NCI-H1417 (cell line): ENCODE data around the gene SHBG.
"Not testable (repeated sequence)": the region's sequence is repeated elsewhere in the genome, so short reads cannot be mapped to it uniquely, and the experiment has no call there.

Source experiments
- DNase-seq, 3 experiments: peaks; one replicate each; lab custom pipeline; 2025; lab: John Stamatoyannopoulos, UW

The SHBG gene

DNA sequence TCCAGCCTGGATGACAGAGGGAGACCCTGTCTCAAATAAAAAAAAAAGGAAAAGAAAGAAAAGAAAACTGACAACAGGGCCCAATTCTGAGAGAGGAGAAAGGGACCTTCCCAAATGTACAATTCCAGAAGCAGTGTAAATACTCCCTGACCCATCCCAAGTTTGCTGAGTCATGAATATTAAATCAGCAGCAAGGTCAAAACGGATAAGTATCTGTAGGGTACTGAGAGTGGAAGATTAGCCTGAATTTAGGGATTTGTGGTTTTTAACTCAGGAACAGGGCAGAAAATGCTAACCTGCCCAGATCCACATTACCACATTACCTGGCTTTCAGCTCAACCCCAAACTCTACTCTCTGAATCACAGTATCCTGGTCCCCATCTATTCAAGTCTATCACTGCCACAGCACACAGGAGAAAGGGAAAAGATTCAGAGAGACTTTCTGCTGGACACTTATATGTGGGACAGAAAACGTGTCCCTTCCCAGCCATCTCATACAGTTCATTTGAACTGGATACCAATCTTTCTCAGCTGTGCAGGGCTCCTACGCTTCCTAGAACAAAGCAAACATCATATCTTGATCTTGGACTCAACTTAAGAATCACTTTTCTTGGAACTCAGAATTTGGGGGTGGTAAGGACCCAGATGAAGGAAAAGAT lies 18.2 kb upstream of the SHBG start:
- no peak for DNase-seq

DNA sequence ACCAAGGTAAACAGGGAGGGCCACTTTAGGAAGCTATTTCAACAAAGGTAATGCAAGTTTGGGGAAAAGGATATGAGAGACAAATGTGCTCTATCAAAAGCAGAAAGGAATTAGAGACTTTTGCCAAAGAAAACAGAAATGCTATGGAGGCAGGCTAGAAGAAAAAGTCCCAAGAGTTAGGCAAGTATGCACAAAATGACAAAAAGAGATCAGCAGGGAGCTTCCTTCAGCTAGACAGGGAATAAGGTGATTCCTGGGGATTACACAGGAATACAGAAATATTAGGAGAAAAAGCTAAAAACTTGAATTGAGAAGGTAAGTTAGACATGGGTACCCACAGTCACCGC lies 17.7 kb upstream of the SHBG start:
- DNase-seq, result no peak

DNA sequence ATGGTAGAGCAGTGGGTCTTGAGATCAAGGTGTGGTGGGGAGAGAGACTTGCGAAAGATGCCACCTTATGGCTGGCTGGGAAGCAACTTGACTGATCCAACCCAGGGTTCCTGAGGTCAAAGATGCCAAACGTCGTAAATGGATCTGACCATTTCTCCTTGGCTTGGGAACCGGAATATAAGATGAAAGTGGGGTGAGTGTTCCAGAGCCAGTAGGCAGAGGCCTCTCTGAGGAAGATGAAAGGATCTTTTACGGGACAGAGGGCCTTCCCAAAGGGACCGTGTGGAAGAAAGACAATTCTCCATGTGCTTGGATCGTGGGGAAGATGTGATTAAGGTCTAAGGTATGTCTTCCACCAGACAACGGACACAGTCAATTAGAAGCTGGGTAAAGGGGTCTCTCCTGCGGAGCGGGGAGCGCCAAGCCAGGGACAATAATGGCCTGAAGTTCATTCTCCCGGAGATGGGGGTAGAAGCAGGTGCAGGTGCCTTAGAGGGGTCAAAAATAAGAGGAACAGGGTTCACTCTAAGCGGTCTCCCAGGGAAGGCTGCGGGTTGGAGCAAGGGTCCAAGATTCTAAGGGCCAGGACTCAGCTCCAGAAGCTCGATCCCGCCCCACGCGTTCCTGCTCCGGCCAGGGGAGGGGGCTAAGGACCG lies 16.0 kb upstream of the SHBG start:
- DNase-seq, result peak in 2 of 3 experiments; percentile 10 to 20

DNA sequence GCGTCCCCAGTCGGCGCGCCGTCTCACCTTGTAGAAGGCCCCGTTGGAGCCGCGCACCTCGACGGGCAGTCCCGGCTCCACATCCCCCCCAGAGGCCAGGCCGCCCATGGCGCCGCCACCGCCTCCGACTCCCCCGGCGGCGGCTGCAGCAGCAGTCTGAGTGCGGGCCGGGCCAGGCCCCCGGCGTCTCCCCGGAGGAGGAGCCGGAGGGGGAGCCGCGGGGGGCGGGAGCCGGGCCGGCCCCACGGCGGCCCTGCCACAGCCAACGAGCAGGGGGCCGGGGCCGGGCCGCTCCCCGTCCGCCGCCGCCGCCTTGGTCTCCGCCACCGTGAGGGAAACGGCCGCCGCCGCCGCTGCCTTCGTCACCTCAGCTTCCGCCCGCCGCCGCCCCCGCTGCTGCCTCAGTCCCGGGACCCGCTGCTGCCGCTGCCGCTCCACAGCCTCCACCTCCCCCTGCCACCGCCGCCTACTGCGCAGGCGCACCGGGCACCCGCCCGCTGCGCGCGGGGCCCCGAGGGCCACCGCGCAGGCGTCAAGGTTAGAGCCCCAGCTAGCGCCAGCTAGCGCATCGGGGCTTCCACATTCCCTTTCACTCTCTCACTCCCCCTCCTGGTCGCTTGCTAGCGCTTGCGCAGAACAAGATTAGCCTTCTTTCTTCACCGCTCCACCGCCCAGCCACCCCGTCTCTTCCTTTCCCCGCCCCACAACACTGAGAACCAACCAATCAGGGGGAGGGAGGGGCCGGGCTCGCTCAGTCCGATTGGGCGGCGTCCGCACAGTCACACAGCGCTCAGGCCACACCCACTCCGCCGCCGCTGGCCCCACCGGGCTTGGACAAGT lies 15.3 kb upstream of the SHBG start, which contains the start of gene FXR2:
Gene FXR2, minus strand, starts transcription at position 473 of the 840 bp plus-strand sequence. Its CDS starts 365 bp downstream, at position 108.
- DNase-seq, result peak; percentile 96 to 99 (median 97)

- no peak for DNase-seq
These were observed 14.6 kb upstream of the SHBG start for GRCh38 chr17:7615265-7615747.

GRCh38 chr17:7618608-7619007 lies 11.3 kb upstream of the SHBG start:
- DNase-seq, result no peak

DNA sequence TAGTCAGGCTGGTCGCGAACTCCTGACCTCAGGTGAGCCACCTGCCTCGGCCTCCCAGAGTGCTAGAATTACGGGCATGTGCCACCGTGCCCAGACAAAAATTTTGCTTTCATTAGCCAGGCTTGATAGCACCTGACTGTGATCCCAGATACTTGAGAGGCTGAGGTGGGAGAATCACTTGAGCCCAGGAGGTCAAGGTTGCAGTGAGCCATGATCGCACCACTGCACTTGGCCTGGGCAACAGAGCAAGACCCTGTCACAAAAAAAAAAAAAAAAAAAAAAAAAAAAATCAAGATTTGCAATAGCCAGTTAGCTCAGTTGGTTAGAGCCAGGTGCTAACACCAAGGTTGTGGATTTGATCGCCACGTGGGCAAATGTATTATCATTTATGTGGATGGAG lies 9.1 kb upstream of the SHBG start:
- DNase-seq, result no peak

DNA sequence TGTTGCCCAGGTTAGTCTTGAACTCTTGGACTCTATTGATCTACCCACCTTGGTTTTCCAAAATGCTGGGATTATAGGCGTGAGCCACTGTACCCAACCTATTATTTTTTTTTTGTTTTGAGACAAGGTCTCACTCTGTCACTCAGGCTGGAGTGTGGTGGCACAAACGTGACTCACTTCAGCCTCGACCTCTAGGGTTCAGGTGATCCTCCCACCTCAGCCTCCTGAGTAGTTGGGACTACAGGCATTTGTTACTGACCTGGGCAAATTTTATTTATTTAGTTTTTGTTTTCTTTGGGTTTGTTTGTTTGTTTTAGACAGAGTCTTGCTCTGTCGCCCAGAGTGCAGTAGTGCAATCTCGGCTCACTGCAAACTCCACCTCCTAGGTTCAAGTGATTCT lies 6.3 kb upstream of the SHBG start:
- no peak for DNase-seq

- not testable (repeated sequence) for DNase-seq
These were observed 4.2 kb upstream of the SHBG start for GRCh38 chr17:7625749-7626148.

DNA sequence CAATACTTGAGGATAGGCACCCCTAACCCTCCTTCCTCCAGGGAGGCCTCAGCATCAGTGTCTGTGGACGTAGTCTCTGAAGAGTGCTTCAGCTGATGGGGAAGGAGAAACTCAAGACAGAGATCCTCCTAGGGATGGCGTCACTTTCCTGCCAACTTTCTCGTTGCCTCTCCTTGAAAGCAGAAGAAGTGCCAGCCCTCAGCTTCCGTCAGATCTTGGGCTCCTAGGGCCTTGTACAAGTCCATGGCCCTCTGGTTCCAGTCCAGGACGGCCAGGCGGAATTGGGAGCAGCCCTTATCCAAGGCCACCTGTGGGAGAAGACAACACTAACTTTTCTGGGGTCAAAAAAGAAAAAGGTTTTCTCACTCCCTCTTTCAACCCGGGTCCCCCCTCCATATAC lies 3.6 kb upstream of the SHBG start:
- DNase-seq, result no peak

DNA sequence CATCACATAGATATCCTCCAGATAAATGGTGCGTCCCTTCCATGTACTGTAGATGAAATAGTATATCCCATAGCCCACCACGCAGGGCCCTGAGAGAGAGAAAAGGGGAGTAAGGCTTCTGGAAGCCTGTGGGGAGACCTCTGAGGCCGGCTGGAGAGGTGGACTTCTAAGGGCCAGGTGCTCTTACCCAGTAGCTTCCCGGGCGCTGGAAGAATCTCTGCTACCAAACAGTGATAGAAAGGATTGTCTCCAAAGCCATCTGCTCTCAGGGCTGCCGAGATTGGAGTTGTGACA lies 3.0 kb upstream of the SHBG start:
- DNase-seq, result no peak

- peak; percentile 73 to 87 (median 85) for DNase-seq
These were observed 2.4 kb upstream of the SHBG start, which contains the start of gene SAT2 for GRCh38 chr17:7627250-7628121. TSS of gene SAT2 (minus strand) at chr17:7627821. CDS start at chr17:7627635, 186 bp downstream.

DNA sequence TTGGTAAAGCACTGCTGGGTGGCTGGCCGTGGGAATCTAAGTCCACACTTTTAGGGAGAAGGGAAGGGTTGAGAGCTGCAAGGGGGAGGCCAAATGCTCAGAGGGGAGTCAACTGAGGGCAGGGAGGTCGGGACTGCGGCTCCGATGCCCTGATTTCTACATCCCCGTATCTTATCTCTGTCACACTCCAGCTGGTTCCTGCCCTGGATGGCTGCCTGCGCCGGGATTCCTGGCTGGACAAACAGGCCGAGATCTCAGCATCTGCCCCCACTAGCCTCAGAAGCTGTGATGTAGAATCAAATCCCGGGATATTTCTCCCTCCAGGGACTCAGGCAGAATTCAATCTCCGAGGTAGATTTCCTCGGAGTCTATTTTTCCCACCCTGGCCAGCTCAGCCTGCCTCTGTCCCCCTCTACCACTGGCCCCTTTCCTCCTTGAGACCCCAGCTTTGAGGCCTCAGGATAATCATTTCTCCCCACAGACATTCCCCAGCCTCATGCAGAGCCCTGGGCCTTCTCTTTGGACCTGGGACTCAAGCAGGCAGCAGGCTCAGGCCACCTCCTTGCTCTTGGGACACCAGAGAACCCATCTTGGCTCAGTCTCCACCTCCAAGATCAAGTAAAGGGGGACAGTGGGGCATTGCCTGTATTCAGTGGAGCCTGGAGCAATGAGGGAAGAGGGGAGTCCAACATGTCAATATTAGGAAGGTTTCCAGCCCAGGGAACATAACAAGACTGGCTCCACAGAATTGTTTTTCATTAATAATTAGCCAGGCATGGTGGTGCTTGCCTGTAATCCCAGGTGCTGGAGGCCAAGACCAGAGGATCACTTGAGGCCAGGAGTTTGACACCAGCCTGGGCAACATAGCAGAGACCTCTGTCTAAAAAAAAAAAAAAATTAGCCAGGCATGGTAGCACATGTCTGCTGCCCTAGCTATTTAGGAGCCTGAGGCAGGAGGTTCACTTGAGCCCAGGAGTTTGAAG lies 1.8 kb downstream of the SHBG start:
- no peak for DNase-seq

GRCh38 chr17:7632492-7632894 lies 2.6 kb downstream of the SHBG start:
- DNase-seq, result peak in 1 of 3 experiments; percentile 19

- no peak for DNase-seq
These were observed 3.2 kb downstream of the SHBG start for GRCh38 chr17:7633093-7633492.

DNA sequence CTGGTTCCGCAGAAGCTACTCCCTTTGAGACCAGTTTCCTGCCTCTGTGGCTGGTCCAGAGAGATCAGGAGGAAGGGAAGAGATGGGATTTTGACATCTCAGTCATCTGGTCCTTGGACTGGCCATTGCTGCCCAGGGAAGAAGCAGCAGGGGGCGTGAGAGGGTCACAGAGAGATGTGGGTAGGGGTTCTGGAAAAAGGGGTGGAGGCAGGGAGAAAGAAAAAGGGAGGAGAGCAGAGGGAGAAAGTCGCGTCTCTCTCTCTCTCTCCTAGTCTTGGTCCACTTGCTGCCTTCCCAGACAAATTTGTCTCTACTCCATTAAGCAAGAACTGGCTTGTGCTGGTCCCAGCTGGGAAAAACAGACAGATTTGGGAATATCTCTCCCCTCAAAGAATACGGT lies 4.4 kb downstream of the SHBG start:
- DNase-seq, result peak in 1 of 3 experiments; percentile 16

- no peak for DNase-seq
These were observed 6.2 kb downstream of the SHBG start for GRCh38 chr17:7636163-7636562.

DNA sequence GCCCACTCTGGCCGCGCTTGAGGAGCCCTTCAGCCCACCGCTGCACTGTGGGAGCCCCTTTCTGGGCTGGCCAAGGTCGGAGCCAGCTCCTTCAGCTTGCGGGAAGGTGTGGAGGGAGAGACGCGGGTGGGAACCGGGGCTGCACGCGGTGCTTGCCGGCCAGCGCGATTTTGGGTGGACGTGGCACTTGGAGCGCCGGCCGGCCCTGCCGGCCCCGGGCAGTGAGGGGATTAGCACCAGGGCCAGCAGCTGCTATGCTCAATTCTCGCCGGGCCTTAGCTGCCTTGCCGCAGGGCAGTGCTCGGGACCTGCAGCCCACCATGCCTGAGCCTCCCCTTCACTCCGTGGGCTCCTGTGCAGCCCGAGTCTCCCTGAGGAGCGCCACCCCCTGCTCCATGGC lies 10.8 kb downstream of the SHBG start:
- no peak for DNase-seq

GRCh38 chr17:7641635-7642034 lies 11.7 kb downstream of the SHBG start:
- not testable (repeated sequence) for DNase-seq

- DNase-seq, result no peak
These were observed 14.8 kb downstream of the SHBG start for GRCh38 chr17:7644775-7645174.

- DNase-seq, result no peak
These were observed 16.5 kb downstream of the SHBG start for GRCh38 chr17:7646457-7646856.
